ENCODE measurements around the gene EFCAB10.
A peak's percentile ranks its signal among the peaks of the same experiment; 100 is the strongest.

EFCAB10 gene

DNA sequence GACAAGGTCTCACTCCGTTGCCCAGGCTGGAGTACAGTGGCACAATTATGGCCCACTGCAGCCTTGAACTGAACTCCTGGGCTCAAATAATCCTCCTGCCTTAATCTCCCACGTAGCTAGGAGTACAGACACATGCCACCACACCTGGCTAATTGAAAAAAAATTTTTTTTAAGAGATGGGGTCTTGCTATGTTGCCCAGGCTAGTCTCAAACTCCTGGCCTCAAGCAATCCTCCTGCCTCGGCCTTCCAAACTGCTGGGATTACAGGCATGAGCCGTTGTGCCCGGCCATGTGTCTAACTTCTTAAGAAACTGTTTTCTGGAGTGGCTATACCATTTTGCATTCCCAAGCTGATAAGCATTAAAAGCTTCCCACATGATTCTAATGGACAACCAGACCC lies 9.5 kb upstream of the EFCAB10 start (continued):
- TF ChIP-seq, protein P1, sequence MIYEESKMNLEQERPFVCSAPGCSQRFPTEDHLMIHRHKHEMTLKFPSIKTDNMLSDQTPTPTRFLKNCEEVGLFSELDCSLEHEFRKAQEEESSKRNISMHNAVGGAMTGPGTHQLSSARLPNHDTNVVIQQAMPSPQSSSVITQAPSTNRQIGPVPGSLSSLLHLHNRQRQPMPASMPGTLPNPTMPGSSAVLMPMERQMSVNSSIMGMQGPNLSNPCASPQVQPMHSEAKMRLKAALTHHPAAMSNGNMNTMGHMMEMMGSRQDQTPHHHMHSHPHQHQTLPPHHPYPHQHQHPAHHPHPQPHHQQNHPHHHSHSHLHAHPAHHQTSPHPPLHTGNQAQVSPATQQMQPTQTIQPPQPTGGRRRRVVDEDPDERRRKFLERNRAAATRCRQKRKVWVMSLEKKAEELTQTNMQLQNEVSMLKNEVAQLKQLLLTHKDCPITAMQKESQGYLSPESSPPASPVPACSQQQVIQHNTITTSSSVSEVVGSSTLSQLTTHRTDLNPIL (CRISPR knock-in tag; IDR thresholded peaks at IDR 0.05; ENCODE audit: low read depth): no peak
- no peak for TF ChIP-seq RARB (CRISPR knock-in tag; IDR thresholded peaks at IDR 0.05)
- no peak for TF ChIP-seq ZNF565 (CRISPR knock-in tag; conservative IDR thresholded peaks at IDR 0.05; ENCODE audit: low read depth)
- TF ChIP-seq ZFP3 (CRISPR knock-in tag; IDR thresholded peaks at IDR 0.05): no peak
- no peak for TF ChIP-seq ARNTL (CRISPR knock-in tag; IDR thresholded peaks at IDR 0.05; ENCODE audit: borderline replicate concordance, low read depth)
- no peak for TF ChIP-seq ESRRG (CRISPR knock-in tag; IDR thresholded peaks at IDR 0.05)
- TF ChIP-seq ISL1 (CRISPR knock-in tag; IDR thresholded peaks at IDR 0.05): no peak

DNA sequence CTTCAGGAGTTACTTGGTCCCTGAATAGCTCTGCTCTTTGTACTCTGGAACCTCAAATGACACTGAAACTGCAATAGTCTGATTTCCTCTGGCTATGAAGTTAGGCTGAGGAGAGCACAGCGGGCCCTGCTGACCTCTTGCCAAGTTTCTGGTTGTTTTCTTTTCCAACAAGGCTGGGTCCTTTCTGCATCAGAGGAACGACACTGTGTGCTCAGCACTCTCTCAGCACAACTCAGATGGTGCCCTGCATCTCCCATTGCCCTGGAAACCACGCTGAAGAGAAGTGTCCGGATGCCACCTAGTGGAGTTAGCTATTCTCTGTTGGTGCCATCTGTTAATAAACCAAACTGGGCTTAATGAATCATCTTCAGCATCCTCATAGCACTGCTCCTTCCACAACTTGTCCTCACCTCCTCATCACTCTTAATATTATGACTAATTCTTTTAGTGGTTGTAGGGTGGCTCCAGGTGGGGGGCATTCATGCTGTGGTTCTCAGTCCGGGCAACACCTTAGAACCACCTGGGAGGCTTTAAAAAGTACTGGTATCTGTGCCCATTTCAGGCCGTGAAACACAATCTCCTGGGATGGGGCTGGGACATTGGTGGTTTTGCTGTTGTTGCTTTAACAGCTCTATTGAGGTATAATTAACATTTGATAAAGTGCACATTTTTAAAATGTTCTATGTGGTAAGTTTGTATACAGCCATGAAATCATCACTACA lies 8.2 kb upstream of the EFCAB10 start:
- ATAC-seq: peak; percentile 99
- TF ChIP-seq, protein P1 (CRISPR knock-in tag; IDR thresholded peaks at IDR 0.05; ENCODE audit: low read depth): no peak
- TF ChIP-seq SNAI2 (CRISPR knock-in tag; IDR thresholded peaks at IDR 0.05): no peak
- TF ChIP-seq ZNF8 (CRISPR knock-in tag; IDR thresholded peaks at IDR 0.05): no peak
- TF ChIP-seq TCF4 (CRISPR knock-in tag; IDR thresholded peaks at IDR 0.05; ENCODE audit: borderline replicate concordance): no peak
- no peak for TF ChIP-seq ZC3H10 (CRISPR knock-in tag; IDR thresholded peaks at IDR 0.05)
- no peak for TF ChIP-seq GLIS3 (CRISPR knock-in tag; IDR thresholded peaks at IDR 0.05)
- no peak for TF ChIP-seq CSDC2 (CRISPR knock-in tag; IDR thresholded peaks at IDR 0.05)
- no peak for TF ChIP-seq ZFP3 (CRISPR knock-in tag; IDR thresholded peaks at IDR 0.05)
- no peak for TF ChIP-seq RARB (CRISPR knock-in tag; IDR thresholded peaks at IDR 0.05)
- no peak for TF ChIP-seq ZFP30 (CRISPR knock-in tag; IDR thresholded peaks at IDR 0.05)
- TF ChIP-seq, protein P2, sequence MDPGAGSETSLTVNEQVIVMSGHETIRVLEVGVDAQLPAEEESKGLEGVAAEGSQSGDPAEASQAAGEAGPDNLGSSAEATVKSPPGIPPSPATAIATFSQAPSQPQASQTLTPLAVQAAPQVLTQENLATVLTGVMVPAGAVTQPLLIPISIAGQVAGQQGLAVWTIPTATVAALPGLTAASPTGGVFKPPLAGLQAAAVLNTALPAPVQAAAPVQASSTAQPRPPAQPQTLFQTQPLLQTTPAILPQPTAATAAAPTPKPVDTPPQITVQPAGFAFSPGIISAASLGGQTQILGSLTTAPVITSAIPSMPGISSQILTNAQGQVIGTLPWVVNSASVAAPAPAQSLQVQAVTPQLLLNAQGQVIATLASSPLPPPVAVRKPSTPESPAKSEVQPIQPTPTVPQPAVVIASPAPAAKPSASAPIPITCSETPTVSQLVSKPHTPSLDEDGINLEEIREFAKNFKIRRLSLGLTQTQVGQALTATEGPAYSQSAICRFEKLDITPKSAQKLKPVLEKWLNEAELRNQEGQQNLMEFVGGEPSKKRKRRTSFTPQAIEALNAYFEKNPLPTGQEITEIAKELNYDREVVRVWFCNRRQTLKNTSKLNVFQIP (CRISPR knock-in tag; IDR thresholded peaks at IDR 0.05; ENCODE audit: borderline replicate concordance, low read depth): no peak
- TF ChIP-seq OSR1 (CRISPR knock-in tag; IDR thresholded peaks at IDR 0.05): no peak
- TF ChIP-seq ESRRG (CRISPR knock-in tag; IDR thresholded peaks at IDR 0.05): no peak
- TF ChIP-seq ARNTL (CRISPR knock-in tag; IDR thresholded peaks at IDR 0.05; ENCODE audit: borderline replicate concordance, low read depth): no peak
- TF ChIP-seq ISL1 (CRISPR knock-in tag; IDR thresholded peaks at IDR 0.05): no peak
- no peak for TF ChIP-seq ZNF565 (CRISPR knock-in tag; conservative IDR thresholded peaks at IDR 0.05; ENCODE audit: low read depth)
- TF ChIP-seq PPARA (CRISPR knock-in tag; IDR thresholded peaks at IDR 0.05; ENCODE audit: borderline replicate concordance): no peak
- TF ChIP-seq TOX (CRISPR knock-in tag; IDR thresholded peaks at IDR 0.05; ENCODE audit: borderline replicate concordance): no peak

DNA sequence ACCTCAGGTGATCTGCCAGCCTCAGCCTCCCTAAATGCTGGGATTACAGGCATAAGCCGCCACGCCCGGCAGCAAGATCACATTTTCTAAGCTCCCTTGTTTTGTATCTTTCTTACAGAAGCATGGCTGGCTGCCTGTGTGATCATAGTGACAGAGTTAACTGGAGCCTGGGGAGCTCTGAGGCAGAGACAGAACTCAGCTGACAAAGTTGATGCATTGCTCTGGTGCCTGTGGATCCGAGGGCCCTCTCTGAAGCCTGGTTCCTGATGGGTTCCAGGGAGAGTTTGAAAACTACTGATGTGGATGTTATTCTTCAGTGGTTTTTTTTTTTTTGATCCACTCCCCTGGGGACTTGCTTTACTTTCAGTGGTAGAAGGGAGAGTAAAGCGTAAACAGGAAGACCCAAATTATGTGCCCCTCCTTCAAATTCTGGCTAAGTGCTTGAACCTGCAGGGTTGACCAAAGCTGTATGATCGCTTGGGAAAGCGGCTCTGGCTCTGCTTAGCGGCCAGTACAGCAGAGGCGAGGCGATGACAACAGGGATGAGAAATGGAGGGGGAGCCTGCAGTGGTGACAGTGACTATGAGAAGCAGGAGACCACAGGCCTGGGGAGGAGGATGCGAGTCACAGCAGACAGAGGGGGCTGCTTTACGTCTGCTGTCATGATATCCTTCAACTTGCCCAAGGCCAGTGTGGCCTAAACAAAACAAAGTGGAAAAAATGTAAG lies 6.8 kb upstream of the EFCAB10 start:
- peak; percentile 15 for ATAC-seq

More for the DNA sequence above, 6.8 kb upstream of the EFCAB10 start:
- TF ChIP-seq, protein P2 (CRISPR knock-in tag; IDR thresholded peaks at IDR 0.05; ENCODE audit: borderline replicate concordance, low read depth): no peak
- TF ChIP-seq OSR1 (CRISPR knock-in tag; IDR thresholded peaks at IDR 0.05): no peak
- TF ChIP-seq, protein P1 (CRISPR knock-in tag; IDR thresholded peaks at IDR 0.05; ENCODE audit: low read depth): no peak
- TF ChIP-seq TCF4 (CRISPR knock-in tag; IDR thresholded peaks at IDR 0.05; ENCODE audit: borderline replicate concordance): no peak
- no peak for TF ChIP-seq PATZ1 (CRISPR knock-in tag; IDR thresholded peaks at IDR 0.05; ENCODE audit: borderline replicate concordance)
- no peak for TF ChIP-seq ARNTL (CRISPR knock-in tag; IDR thresholded peaks at IDR 0.05; ENCODE audit: borderline replicate concordance, low read depth)
- TF ChIP-seq SNAI2 (CRISPR knock-in tag; IDR thresholded peaks at IDR 0.05): no peak
- no peak for TF ChIP-seq TOX (CRISPR knock-in tag; IDR thresholded peaks at IDR 0.05; ENCODE audit: borderline replicate concordance)
- no peak for TF ChIP-seq ZNF565 (CRISPR knock-in tag; conservative IDR thresholded peaks at IDR 0.05; ENCODE audit: low read depth)
- TF ChIP-seq ZFP3 (CRISPR knock-in tag; IDR thresholded peaks at IDR 0.05): no peak
- TF ChIP-seq ISL1 (CRISPR knock-in tag; IDR thresholded peaks at IDR 0.05): no peak
- no peak for TF ChIP-seq ESRRG (CRISPR knock-in tag; IDR thresholded peaks at IDR 0.05)
- TF ChIP-seq PPARA (CRISPR knock-in tag; IDR thresholded peaks at IDR 0.05; ENCODE audit: borderline replicate concordance): no peak
